Measurements from ENCODE around the gene LIX1L. TPM values are rescaled to one million over a fixed set of nuclear protein-coding genes. Genes with fewer than 3 reads are reported as not detected.

Gene LIX1L
- total RNA-seq, 1 donor from 2014 or later: 25.0 TPM

DNA sequence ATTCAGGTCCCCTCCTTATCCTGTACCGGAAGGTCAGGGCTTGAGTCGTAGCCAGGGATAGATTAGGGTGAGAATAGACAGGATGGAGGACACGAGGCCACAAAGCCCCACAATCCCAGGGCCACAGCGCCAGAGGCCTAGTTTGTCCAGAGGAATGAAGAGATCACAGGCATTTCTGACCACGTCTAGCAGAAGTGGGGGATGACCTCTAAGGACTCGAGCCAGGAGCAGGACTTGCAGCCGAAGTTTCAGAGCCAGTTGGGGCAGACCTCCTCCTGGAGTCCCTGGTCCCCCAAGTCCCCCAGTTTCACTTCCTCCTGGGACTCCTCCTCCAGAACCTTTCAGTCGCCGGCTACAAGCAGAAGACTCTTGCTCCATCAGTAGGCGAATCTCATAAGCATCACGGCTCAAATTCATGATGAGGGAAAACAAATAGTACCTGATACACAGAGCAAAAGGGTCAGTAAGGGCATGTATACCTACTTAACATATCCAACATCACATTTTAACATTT, 45.6 kb downstream of the LIX1L start:
- Histone ChIP-seq H3K4me3 (no peak overlapping the region), H3K27ac (no peak overlapping the region), H3K27me3 (no peaks in the 10 kb centered on the region), H3K4me1 (peaks cover 10% of the 10 kb centered on the region), H3K9me3 (no peaks in the 10 kb centered on the region), H3K36me3 (peaks cover 0 to 48% of the 10 kb centered on the region in 2 donors)
- intact Hi-C loops (cut with DNase I): loop anchor here (10.0 kb wide), 2 partner anchors 57 to 103 kb away; partner anchors contain the start of gene PIAS3
- DNase-seq (ENCODE audit: extremely low spot score in 2 of 2): no peak
- TF ChIP-seq POLR2A (IDR thresholded peaks at IDR 0.05) (no peak), POLR2AphosphoS5 (IDR thresholded peaks at IDR 0.05; ENCODE audit: insufficient read depth in 1 of 2, low read depth in 1 of 2) (no peak), CTCF (IDR thresholded peaks at IDR 0.05) (no peak)

- Histone ChIP-seq H3K4me3 (no peak overlapping the region), H3K36me3 (peaks cover 0 to 24% of the 10 kb centered on the region in 2 donors), H3K27me3 (no peaks in the 10 kb centered on the region), H3K27ac (no peak overlapping the region), H3K9me3 (no peaks in the 10 kb centered on the region), H3K4me1 (no peaks in the 10 kb centered on the region)
- TF ChIP-seq CTCF (IDR thresholded peaks at IDR 0.05): no peak
- TF ChIP-seq POLR2A (IDR thresholded peaks at IDR 0.05): no peak
- no peak for TF ChIP-seq POLR2AphosphoS5 (IDR thresholded peaks at IDR 0.05; ENCODE audit: insufficient read depth in 1 of 2, low read depth in 1 of 2)
- no peak for DNase-seq (ENCODE audit: extremely low spot score in 2 of 2)
- intact Hi-C loops (cut with DNase I): no loop called here
These were observed 49.2 kb downstream of the LIX1L start for GRCh38 chr1:145908653-145909052.

- Histone ChIP-seq H3K27ac (no peak overlapping the region), H3K9me3 (no peaks in the 10 kb centered on the region), H3K36me3 (peaks cover 0 to 13% of the 10 kb centered on the region in 2 donors), H3K4me1 (no peaks in the 10 kb centered on the region), H3K27me3 (no peaks in the 10 kb centered on the region), H3K4me3 (no peak overlapping the region)
- DNase-seq (ENCODE audit: extremely low spot score in 2 of 2): no peak
- intact Hi-C loops (cut with DNase I): no loop called here
- TF ChIP-seq POLR2A (IDR thresholded peaks at IDR 0.05) (no peak), CTCF (IDR thresholded peaks at IDR 0.05) (no peak), POLR2AphosphoS5 (IDR thresholded peaks at IDR 0.05; ENCODE audit: insufficient read depth in 1 of 2, low read depth in 1 of 2) (no peak)
These were observed 50.7 kb downstream of the LIX1L start for GRCh38 chr1:145906954-145907753.

GRCh38 chr1:145901312-145902021, 56.4 kb downstream of the LIX1L start:
- H3K27me3 ChIP-seq: no peaks in the 10 kb centered on the region
- H3K9me3 ChIP-seq: no peaks in the 10 kb centered on the region
- intact Hi-C loops (cut with DNase I): no loop called here
- H3K27ac ChIP-seq: no peak overlapping the region
- DNase-seq (ENCODE audit: extremely low spot score in 2 of 2): no peak
- no peaks in the 10 kb centered on the region for H3K4me1 ChIP-seq
- TF ChIP-seq POLR2A (IDR thresholded peaks at IDR 0.05): no peak
- TF ChIP-seq POLR2AphosphoS5 (IDR thresholded peaks at IDR 0.05; ENCODE audit: insufficient read depth in 1 of 2, low read depth in 1 of 2): no peak
- no peak for TF ChIP-seq CTCF (IDR thresholded peaks at IDR 0.05)
- H3K36me3 ChIP-seq: no peaks in the 10 kb centered on the region
- no peak overlapping the region for H3K4me3 ChIP-seq

All from vagina (tissue), 2 donors.